Measurements from ENCODE around the gene RPL13A. TPM values are rescaled to one million over a fixed set of nuclear protein-coding genes. Genes with fewer than 3 reads are reported as not detected.

RPL13A gene
- total RNA-seq, 2 experiments from 2014 or later = 2,999 to 8,461 TPM

GRCh38 chr19:49447485-49448431 lies 39.6 kb upstream of the RPL13A start:
- peak; percentile 80 for DNase-seq (ENCODE audit: low spot score)
- CTCF ChIA-PET (ENCODE audit: unreplicated experiment) = no interaction called here
- H3K36me3 ChIP-seq (ENCODE audit: insufficient read depth, low read length) = peaks cover 43% of the 10 kb centered on the region
- no peaks in the 10 kb centered on the region for H3K9me2 ChIP-seq (ENCODE audit: insufficient read depth, low read length)
- H3K4me3 ChIP-seq (ENCODE audit: low read depth, low read length, poor library complexity, severe bottlenecking) = no peak overlapping the region
- POLR2A ChIA-PET = no interaction called here
- BruUV-seq (replicated peaks) = no TSS peak
- peaks cover 22% of the 10 kb centered on the region for H3K79me2 ChIP-seq (ENCODE audit: insufficient read depth, low read depth, low read length)
- H4K20me1 ChIP-seq (ENCODE audit: insufficient read depth, low read length) = no peaks in the 10 kb centered on the region
- H2AFZ ChIP-seq (ENCODE audit: low read length) = no peak overlapping the region
- intact Hi-C loops (cut with micrococcal nuclease; ENCODE audit: unreplicated experiment) = loop anchor here (10.0 kb wide), 1 partner anchor 113 kb away; the partner anchor contains the start of gene CD37
- no peaks in the 10 kb centered on the region for H3K9me3 ChIP-seq (ENCODE audit: low read length)
- no peak for TF ChIP-seq EZH2phosphoT487 (IDR thresholded peaks at IDR 0.05; ENCODE audit: borderline replicate concordance, low read depth, low read length)
- TF ChIP-seq, protein P1, sequence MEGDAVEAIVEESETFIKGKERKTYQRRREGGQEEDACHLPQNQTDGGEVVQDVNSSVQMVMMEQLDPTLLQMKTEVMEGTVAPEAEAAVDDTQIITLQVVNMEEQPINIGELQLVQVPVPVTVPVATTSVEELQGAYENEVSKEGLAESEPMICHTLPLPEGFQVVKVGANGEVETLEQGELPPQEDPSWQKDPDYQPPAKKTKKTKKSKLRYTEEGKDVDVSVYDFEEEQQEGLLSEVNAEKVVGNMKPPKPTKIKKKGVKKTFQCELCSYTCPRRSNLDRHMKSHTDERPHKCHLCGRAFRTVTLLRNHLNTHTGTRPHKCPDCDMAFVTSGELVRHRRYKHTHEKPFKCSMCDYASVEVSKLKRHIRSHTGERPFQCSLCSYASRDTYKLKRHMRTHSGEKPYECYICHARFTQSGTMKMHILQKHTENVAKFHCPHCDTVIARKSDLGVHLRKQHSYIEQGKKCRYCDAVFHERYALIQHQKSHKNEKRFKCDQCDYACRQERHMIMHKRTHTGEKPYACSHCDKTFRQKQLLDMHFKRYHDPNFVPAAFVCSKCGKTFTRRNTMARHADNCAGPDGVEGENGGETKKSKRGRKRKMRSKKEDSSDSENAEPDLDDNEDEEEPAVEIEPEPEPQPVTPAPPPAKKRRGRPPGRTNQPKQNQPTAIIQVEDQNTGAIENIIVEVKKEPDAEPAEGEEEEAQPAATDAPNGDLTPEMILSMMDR (conservative IDR thresholded peaks at IDR 0.05; ENCODE audit: low read length) = no peak
- H3K4me2 ChIP-seq (ENCODE audit: low read length) = no peak overlapping the region
- no peak overlapping the region for H3K27ac ChIP-seq (ENCODE audit: low read depth, low read length, poor library complexity, severe bottlenecking)
- H3K4me1 ChIP-seq (ENCODE audit: insufficient read depth, low read length, poor library complexity, severe bottlenecking) = peaks cover 24% of the 10 kb centered on the region

DNA sequence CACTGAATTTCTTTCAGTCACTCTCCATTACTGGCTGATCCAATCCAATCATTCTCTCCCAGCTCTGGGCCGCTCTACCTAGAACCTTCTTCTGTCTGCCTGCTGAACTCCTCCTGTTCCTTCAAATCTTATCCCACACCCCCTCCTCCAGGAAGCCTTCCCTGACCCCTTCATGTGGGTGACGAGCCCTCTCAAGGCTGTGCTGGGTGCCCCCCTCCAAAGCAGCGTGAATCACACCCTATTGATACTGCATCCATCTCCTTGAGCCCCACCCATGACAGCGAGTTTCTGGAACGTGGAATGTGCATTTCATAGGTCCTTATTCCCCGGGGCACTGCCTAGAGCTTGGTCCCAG lies 39.0 kb upstream of the RPL13A start:
- peaks cover 24% of the 10 kb centered on the region for H3K4me1 ChIP-seq (ENCODE audit: insufficient read depth, low read length, poor library complexity, severe bottlenecking)
- no TSS peak for BruUV-seq (replicated peaks)
- H2AFZ ChIP-seq (ENCODE audit: low read length) = no peak overlapping the region
- POLR2A ChIA-PET = no interaction called here
- CTCF ChIA-PET (ENCODE audit: unreplicated experiment) = no interaction called here
- intact Hi-C loops (cut with micrococcal nuclease; ENCODE audit: unreplicated experiment) = loop anchor here (10.0 kb wide), 1 partner anchor 114 kb away; the partner anchor contains the start of gene CD37
- H3K9me3 ChIP-seq (ENCODE audit: low read length) = no peaks in the 10 kb centered on the region
- TF ChIP-seq EZH2phosphoT487 (IDR thresholded peaks at IDR 0.05; ENCODE audit: borderline replicate concordance, low read depth, low read length) = no peak
- TF ChIP-seq, protein P1 (conservative IDR thresholded peaks at IDR 0.05; ENCODE audit: low read length) = no peak
- H3K36me3 ChIP-seq (ENCODE audit: insufficient read depth, low read length) = peaks cover 43% of the 10 kb centered on the region
- H3K4me3 ChIP-seq (ENCODE audit: low read depth, low read length, poor library complexity, severe bottlenecking) = no peak overlapping the region
- no peaks in the 10 kb centered on the region for H4K20me1 ChIP-seq (ENCODE audit: insufficient read depth, low read length)
- no peaks in the 10 kb centered on the region for H3K9me2 ChIP-seq (ENCODE audit: insufficient read depth, low read length)
- no peak overlapping the region for H3K4me2 ChIP-seq (ENCODE audit: low read length)
- DNase-seq (ENCODE audit: low spot score) = no peak
- peaks cover 22% of the 10 kb centered on the region for H3K79me2 ChIP-seq (ENCODE audit: insufficient read depth, low read depth, low read length)
- no peak overlapping the region for H3K27ac ChIP-seq (ENCODE audit: low read depth, low read length, poor library complexity, severe bottlenecking)

DNA sequence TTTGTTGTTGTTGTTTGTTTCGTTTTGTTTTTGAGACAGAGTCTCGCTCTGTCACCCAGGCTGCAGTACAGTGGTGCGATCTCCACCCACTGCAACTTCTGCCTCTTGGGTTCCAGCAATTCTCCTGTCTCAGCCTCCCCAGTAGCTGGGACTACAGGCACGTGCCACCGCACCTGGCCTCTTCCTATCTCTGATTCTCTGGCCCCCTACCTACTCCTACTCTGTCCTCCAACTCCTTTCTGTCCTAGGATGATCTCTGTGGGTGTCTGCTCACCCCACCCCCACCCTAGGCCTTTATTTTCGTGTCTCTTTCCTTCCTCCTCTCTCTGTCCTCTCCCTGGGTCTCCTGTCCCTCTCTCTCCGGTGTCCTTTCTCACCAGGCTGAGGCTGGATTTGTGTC lies 37.0 kb upstream of the RPL13A start:
- POLR2A ChIA-PET = no interaction called here
- Histone ChIP-seq H3K27ac (ENCODE audit: low read depth, low read length, poor library complexity, severe bottlenecking) (no peak overlapping the region), H3K79me2 (ENCODE audit: insufficient read depth, low read depth, low read length) (peaks cover 36% of the 10 kb centered on the region)

More for the DNA sequence above, 37.0 kb upstream of the RPL13A start:
- peak overlapping the region; percentile 93 for H3K4me3 ChIP-seq (ENCODE audit: low read depth, low read length, poor library complexity, severe bottlenecking)
- H3K9me3 ChIP-seq (ENCODE audit: low read length) = no peaks in the 10 kb centered on the region
- no peaks in the 10 kb centered on the region for H4K20me1 ChIP-seq (ENCODE audit: insufficient read depth, low read length)
- no peak overlapping the region for H2AFZ ChIP-seq (ENCODE audit: low read length)
- intact Hi-C loops (cut with micrococcal nuclease; ENCODE audit: unreplicated experiment) = loop anchor here (5.0 kb wide), 1 partner anchor 37 kb away; the partner anchor contains the start of gene RPL13A
- peaks cover 43% of the 10 kb centered on the region for H3K36me3 ChIP-seq (ENCODE audit: insufficient read depth, low read length)
- CTCF ChIA-PET (ENCODE audit: unreplicated experiment) = no interaction called here
- no peak for TF ChIP-seq EZH2phosphoT487 (IDR thresholded peaks at IDR 0.05; ENCODE audit: borderline replicate concordance, low read depth, low read length)
- TF ChIP-seq, protein P1 (conservative IDR thresholded peaks at IDR 0.05; ENCODE audit: low read length) = no peak
- peaks cover 31% of the 10 kb centered on the region for H3K4me1 ChIP-seq (ENCODE audit: insufficient read depth, low read length, poor library complexity, severe bottlenecking)
- H3K9me2 ChIP-seq (ENCODE audit: insufficient read depth, low read length) = no peaks in the 10 kb centered on the region
- BruUV-seq (replicated peaks) = no TSS peak
- DNase-seq (ENCODE audit: low spot score) = no peak
- peak overlapping the region; percentile 88 for H3K4me2 ChIP-seq (ENCODE audit: low read length)
